Fibroblast of skin of left biceps (primary cell): ENCODE results near the gene ST7.

Source experiments
- DNase-seq, 2 experiments: peaks; one replicate each; pipeline ENCODE4 v3.0.0-alpha.2; 2013; ENCODE audit warnings: low read depth in 2 of 2

ST7 gene

GRCh38 chr7:117190104-117190503 is 236.8 kb downstream of the ST7 start:
- DNase-seq, result no peak

GRCh38 chr7:117190746-117191435 is 237.6 kb downstream of the ST7 start:
- DNase-seq, result no peak

- DNase-seq, result no peak
Measured at GRCh38 chr7:117192108-117192507, 238.8 kb downstream of the ST7 start.

GRCh38 chr7:117193564-117193963 is 240.3 kb downstream of the ST7 start:
- no peak for DNase-seq

GRCh38 chr7:117194445-117194844 is 241.1 kb downstream of the ST7 start:
- DNase-seq, result no peak

- DNase-seq, result no peak
Measured at GRCh38 chr7:117195361-117196029, 242.2 kb downstream of the ST7 start.

- no peak for DNase-seq
Measured at GRCh38 chr7:117200132-117200531, 246.8 kb downstream of the ST7 start.

GRCh38 chr7:117200786-117201458 is 247.6 kb downstream of the ST7 start:
- DNase-seq, result no peak

- no peak for DNase-seq
Measured at GRCh38 chr7:117202511-117202910, 249.2 kb downstream of the ST7 start.

- no peak for DNase-seq
Measured at GRCh38 chr7:117203205-117203604, 249.9 kb downstream of the ST7 start.

GRCh38 chr7:117205873-117206272 is 252.6 kb downstream of the ST7 start:
- no peak for DNase-seq

- no peak for DNase-seq
Measured at GRCh38 chr7:117208257-117208656, 255.0 kb downstream of the ST7 start.

- no peak for DNase-seq
Measured at GRCh38 chr7:117210397-117210796, 257.1 kb downstream of the ST7 start.

GRCh38 chr7:117210908-117211307 is 257.6 kb downstream of the ST7 start:
- DNase-seq, result no peak

- no peak for DNase-seq
Measured at GRCh38 chr7:117211614-117212013, 258.3 kb downstream of the ST7 start.

- DNase-seq, result peak in 1 of 2 experiments; percentile 57
Measured at GRCh38 chr7:117212969-117213877, 259.9 kb downstream of the ST7 start.

- no peak for DNase-seq
Measured at GRCh38 chr7:117216010-117216409, 262.7 kb downstream of the ST7 start.

GRCh38 chr7:117216436-117217069 is 263.3 kb downstream of the ST7 start:
- DNase-seq, result no peak

- DNase-seq, result peak; percentile 95 to 96
Measured at GRCh38 chr7:117217106-117218035, 264.1 kb downstream of the ST7 start.

GRCh38 chr7:117218700-117219099 is 265.4 kb downstream of the ST7 start:
- DNase-seq, result no peak
